Measurements from ENCODE around the gene CEACAM7.

DNA sequence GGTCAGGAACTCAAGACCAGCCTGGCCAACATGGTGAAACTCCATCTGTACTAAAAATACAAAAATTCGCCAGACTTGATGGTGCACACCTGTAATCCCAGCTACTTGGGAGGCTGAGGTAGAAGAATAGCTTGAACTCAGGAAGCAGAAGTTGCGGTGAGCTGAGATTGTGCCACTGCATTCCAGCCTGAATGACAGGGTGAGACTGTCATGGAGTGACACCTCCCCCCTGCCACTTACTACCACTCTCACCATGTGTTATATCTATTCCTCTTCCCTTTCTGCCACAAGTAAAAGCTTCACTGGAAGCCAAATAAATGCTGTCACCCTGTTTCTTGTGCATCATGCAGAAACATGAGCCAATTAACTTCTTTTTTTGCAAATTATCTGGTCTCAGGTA, 50.6 kb downstream of the CEACAM7 start:
- TF ChIP-seq, protein P1, sequence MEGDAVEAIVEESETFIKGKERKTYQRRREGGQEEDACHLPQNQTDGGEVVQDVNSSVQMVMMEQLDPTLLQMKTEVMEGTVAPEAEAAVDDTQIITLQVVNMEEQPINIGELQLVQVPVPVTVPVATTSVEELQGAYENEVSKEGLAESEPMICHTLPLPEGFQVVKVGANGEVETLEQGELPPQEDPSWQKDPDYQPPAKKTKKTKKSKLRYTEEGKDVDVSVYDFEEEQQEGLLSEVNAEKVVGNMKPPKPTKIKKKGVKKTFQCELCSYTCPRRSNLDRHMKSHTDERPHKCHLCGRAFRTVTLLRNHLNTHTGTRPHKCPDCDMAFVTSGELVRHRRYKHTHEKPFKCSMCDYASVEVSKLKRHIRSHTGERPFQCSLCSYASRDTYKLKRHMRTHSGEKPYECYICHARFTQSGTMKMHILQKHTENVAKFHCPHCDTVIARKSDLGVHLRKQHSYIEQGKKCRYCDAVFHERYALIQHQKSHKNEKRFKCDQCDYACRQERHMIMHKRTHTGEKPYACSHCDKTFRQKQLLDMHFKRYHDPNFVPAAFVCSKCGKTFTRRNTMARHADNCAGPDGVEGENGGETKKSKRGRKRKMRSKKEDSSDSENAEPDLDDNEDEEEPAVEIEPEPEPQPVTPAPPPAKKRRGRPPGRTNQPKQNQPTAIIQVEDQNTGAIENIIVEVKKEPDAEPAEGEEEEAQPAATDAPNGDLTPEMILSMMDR (IDR thresholded peaks at IDR 0.05; ENCODE audit: low read depth, low read length): no peak
- TF ChIP-seq EZH2phosphoT487 (IDR thresholded peaks at IDR 0.05; ENCODE audit: low read depth): no peak
